ENCODE data around the gene CD9.

Gene CD9

GRCh38 chr12:6262211-6262610 lies 62.0 kb downstream of the CD9 start:
- H3K27ac ChIP-seq (ENCODE audit: low read depth, low read length, poor library complexity, severe bottlenecking), result peak overlapping the region; percentile 90
- H3K9me2 ChIP-seq (ENCODE audit: low read depth, low read length), result no peaks in the 10 kb centered on the region
- H3K4me1 ChIP-seq (ENCODE audit: insufficient read depth, low read length, severe bottlenecking), result peaks cover 53% of the 10 kb centered on the region
- H3K4me2 ChIP-seq (ENCODE audit: low read length), result peak overlapping the region; percentile 81
- H3K9me3 ChIP-seq (ENCODE audit: low read length), result no peaks in the 10 kb centered on the region
- TF ChIP-seq, protein P1, sequence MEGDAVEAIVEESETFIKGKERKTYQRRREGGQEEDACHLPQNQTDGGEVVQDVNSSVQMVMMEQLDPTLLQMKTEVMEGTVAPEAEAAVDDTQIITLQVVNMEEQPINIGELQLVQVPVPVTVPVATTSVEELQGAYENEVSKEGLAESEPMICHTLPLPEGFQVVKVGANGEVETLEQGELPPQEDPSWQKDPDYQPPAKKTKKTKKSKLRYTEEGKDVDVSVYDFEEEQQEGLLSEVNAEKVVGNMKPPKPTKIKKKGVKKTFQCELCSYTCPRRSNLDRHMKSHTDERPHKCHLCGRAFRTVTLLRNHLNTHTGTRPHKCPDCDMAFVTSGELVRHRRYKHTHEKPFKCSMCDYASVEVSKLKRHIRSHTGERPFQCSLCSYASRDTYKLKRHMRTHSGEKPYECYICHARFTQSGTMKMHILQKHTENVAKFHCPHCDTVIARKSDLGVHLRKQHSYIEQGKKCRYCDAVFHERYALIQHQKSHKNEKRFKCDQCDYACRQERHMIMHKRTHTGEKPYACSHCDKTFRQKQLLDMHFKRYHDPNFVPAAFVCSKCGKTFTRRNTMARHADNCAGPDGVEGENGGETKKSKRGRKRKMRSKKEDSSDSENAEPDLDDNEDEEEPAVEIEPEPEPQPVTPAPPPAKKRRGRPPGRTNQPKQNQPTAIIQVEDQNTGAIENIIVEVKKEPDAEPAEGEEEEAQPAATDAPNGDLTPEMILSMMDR (IDR thresholded peaks at IDR 0.05; ENCODE audit: low read length), result no peak
- TF ChIP-seq EZH2 (IDR thresholded peaks at IDR 0.05; ENCODE audit: borderline replicate concordance, low read length), result no peak
- no peak overlapping the region for H2AFZ ChIP-seq (ENCODE audit: low read length)
- H3F3A ChIP-seq (ENCODE audit: insufficient read depth, low read length), result no peaks in the 10 kb centered on the region
- H3K9ac ChIP-seq (ENCODE audit: low read length), result peak overlapping the region; percentile 74
- H4K20me1 ChIP-seq (ENCODE audit: insufficient read depth, low read length), result no peaks in the 10 kb centered on the region
- peak overlapping the region; percentile 67 for H3K4me3 ChIP-seq (ENCODE audit: low read depth, low read length, poor library complexity, severe bottlenecking)
- no peaks in the 10 kb centered on the region for H3K27me3 ChIP-seq (ENCODE audit: insufficient read depth, low read length)
- H3K36me3 ChIP-seq (ENCODE audit: insufficient read depth, low read length), result peaks cover 15% of the 10 kb centered on the region
- H3K79me2 ChIP-seq (ENCODE audit: insufficient read depth, low read length), result peaks cover 22% of the 10 kb centered on the region; the same call in 1 of the 2 replicates

DNA sequence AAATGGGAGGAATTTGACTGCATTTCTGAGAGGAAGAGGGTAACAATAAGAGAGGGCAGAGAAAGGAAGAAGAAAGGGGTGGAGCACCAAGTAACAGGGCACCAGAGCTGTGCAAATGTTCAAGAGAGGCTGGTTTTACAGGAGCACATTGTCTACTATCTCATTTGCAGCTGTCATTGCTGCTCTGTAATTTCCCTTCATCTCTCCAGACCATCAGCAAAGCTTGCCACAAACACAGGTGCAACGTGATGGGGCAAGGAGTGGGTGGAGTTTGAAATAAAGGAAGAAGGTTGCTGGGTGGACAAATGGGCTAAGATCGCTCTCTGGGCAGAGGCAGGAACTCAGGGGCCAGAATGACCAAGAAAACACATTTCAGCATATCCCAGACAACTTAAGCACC lies 62.4 kb downstream of the CD9 start:
- H3K79me2 ChIP-seq (ENCODE audit: insufficient read depth, low read length), result peaks cover 18% of the 10 kb centered on the region; the same call in 1 of the 2 replicates
- peak overlapping the region; percentile 74 for H3K9ac ChIP-seq (ENCODE audit: low read length)
- H3K27ac ChIP-seq (ENCODE audit: low read depth, low read length, poor library complexity, severe bottlenecking), result peak overlapping the region; percentile 90
- H3K4me2 ChIP-seq (ENCODE audit: low read length), result peak overlapping the region; percentile 81
- H3K4me1 ChIP-seq (ENCODE audit: insufficient read depth, low read length, severe bottlenecking), result peaks cover 57% of the 10 kb centered on the region
- H4K20me1 ChIP-seq (ENCODE audit: insufficient read depth, low read length), result no peaks in the 10 kb centered on the region
- H3F3A ChIP-seq (ENCODE audit: insufficient read depth, low read length), result no peaks in the 10 kb centered on the region
- H3K27me3 ChIP-seq (ENCODE audit: insufficient read depth, low read length), result no peaks in the 10 kb centered on the region
- TF ChIP-seq, protein P1 (IDR thresholded peaks at IDR 0.05; ENCODE audit: low read length), result no peak
- TF ChIP-seq EZH2 (IDR thresholded peaks at IDR 0.05; ENCODE audit: borderline replicate concordance, low read length), result no peak
- peaks cover 10% of the 10 kb centered on the region for H3K36me3 ChIP-seq (ENCODE audit: insufficient read depth, low read length)
- no peak overlapping the region for H2AFZ ChIP-seq (ENCODE audit: low read length)
- H3K4me3 ChIP-seq (ENCODE audit: low read depth, low read length, poor library complexity, severe bottlenecking), result peak overlapping the region; percentile 67
- no peaks in the 10 kb centered on the region for H3K9me2 ChIP-seq (ENCODE audit: low read depth, low read length)
- H3K9me3 ChIP-seq (ENCODE audit: low read length), result no peaks in the 10 kb centered on the region

DNA sequence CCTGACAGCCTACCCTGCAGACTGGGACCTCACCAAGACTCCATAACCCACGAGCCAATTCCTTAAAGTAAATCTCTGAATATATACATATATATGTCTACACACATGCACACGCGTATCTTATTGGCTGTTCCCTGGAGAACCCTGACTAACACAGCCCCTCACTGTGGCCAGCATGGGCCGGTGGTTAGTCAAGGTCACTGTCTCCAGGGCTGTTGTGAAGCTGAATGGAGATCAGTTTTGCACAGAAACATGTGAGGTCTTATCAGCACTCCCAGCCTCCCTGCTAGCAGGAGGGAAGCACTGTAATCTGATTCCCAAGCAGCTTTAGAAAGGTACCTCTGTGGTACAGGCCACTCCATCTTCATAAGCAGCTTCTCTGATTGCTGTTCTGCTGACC lies 63.7 kb downstream of the CD9 start:
- H3K36me3 ChIP-seq (ENCODE audit: insufficient read depth, low read length), result no peaks in the 10 kb centered on the region
- H3K27me3 ChIP-seq (ENCODE audit: insufficient read depth, low read length), result no peaks in the 10 kb centered on the region
- peak overlapping the region; percentile 81 for H3K4me2 ChIP-seq (ENCODE audit: low read length)
- no peaks in the 10 kb centered on the region for H3K9me3 ChIP-seq (ENCODE audit: low read length)
- H3K9me2 ChIP-seq (ENCODE audit: low read depth, low read length), result no peaks in the 10 kb centered on the region
- no peaks in the 10 kb centered on the region for H4K20me1 ChIP-seq (ENCODE audit: insufficient read depth, low read length)
- no peak overlapping the region for H2AFZ ChIP-seq (ENCODE audit: low read length)
- H3K79me2 ChIP-seq (ENCODE audit: insufficient read depth, low read length), result peaks cover 12% of the 10 kb centered on the region; the same call in 1 of the 2 replicates
- peak overlapping the region; percentile 90 for H3K27ac ChIP-seq (ENCODE audit: low read depth, low read length, poor library complexity, severe bottlenecking)
- peaks cover 59% of the 10 kb centered on the region for H3K4me1 ChIP-seq (ENCODE audit: insufficient read depth, low read length, severe bottlenecking)
- no peak for TF ChIP-seq EZH2 (IDR thresholded peaks at IDR 0.05; ENCODE audit: borderline replicate concordance, low read length)
- TF ChIP-seq, protein P1 (IDR thresholded peaks at IDR 0.05; ENCODE audit: low read length), result no peak
- H3K9ac ChIP-seq (ENCODE audit: low read length), result peak overlapping the region; percentile 74
- H3K4me3 ChIP-seq (ENCODE audit: low read depth, low read length, poor library complexity, severe bottlenecking), result peak overlapping the region; percentile 67
- H3F3A ChIP-seq (ENCODE audit: insufficient read depth, low read length), result no peaks in the 10 kb centered on the region

Data from OCI-LY1 (cell line).